Activated CD4-positive, alpha-beta memory T cell treated with anti-CD3 and anti-CD28 coated beads for 36 hours (primary cell): ENCODE results near the gene EPHB1. TPM values are rescaled to one million over a fixed set of nuclear protein-coding genes. Genes with fewer than 3 reads are reported as not detected.

Experiments
- CTCF ChIA-PET: fragments of 350-600 bp; sonication (Branson Sonifier 250); formaldehyde crosslinking; loops from one replicate; lab custom pipeline; 2021; ENCODE audit warnings: antibody characterized with exemption, inconsistent platforms; lab: Charles Lee
- POLR2A ChIA-PET: fragments of 350-600 bp; sonication (Branson Sonifier 250); formaldehyde crosslinking; loops from one replicate; lab custom pipeline; 2021; ENCODE audit warnings: antibody characterized with exemption; lab: Charles Lee
- DNase-seq: peaks from one replicate; pipeline ENCODE4 v3.0.0-alpha.2; 2020
- H3K27ac Mint-ChIP-seq: one replicate; pipeline ENCODE4 v1.8.0; 2021; ENCODE audit warnings: mixed read lengths
- H3K27me3 Mint-ChIP-seq: one replicate; pipeline ENCODE4 v1.8.0; 2021; ENCODE audit warnings: mixed read lengths
- H3K36me3 Mint-ChIP-seq: one replicate; pipeline ENCODE4 v1.8.0; 2021; ENCODE audit warnings: mixed read lengths
- H3K4me1 Mint-ChIP-seq: one replicate; pipeline ENCODE4 v1.8.0; 2021; ENCODE audit warnings: low read depth, mixed read lengths
- H3K4me3 Mint-ChIP-seq: one replicate; pipeline ENCODE4 v1.8.0; 2021; ENCODE audit warnings: mild to moderate bottlenecking, mixed read lengths
- H3K9me3 Mint-ChIP-seq: one replicate; pipeline ENCODE4 v1.8.0; 2021; ENCODE audit warnings: mixed read lengths
- intact Hi-C: fragments of 100-400 bp; cut with micrococcal nuclease; formaldehyde crosslinking; loops from one replicate; pipeline ENCODE4 v1.15.1; 2023
- total RNA-seq, 2 experiments: library from RNA; stranded (reverse); gene quantifications; one replicate each; pipeline ENCODE4 v1.2.3, GENCODE V29; 2021

Gene EPHB1
- total RNA-seq, 2 experiments from 2014 or later, result 1.3 TPM

DNA sequence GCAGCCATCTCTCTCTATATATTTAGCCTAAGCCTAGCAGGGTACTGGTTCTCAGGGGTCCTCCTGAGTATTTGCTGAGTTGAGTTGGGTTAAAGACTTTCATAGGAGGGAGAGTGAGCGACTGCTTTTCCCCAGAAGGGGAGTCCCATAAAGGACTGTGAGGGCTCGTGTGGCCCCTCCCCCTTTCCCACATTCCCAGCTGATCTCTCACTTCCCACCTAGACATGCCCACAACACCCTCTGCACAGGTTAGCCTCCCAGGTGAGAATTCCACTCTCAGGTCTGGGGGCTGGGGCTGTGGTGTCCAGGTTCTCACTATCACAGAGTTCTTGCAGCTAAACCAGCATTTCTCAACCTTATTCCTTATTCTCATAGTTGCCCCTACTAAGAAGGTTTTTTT, 15.8 kb downstream of the EPHB1 start:
- H3K4me3 Mint-ChIP-seq, result no peak overlapping the region
- H3K27me3 Mint-ChIP-seq, result peaks cover 2% of the 10 kb centered on the region
- no peaks in the 10 kb centered on the region for H3K9me3 Mint-ChIP-seq
- H3K4me1 Mint-ChIP-seq, result peaks cover 20% of the 10 kb centered on the region
- no peak for DNase-seq
- H3K36me3 Mint-ChIP-seq, result no peaks in the 10 kb centered on the region
- ChIA-PET POLR2A (no interaction called here), CTCF (interaction anchor here (3.8 kb wide), 1 partner anchor 16 kb away, joined by 11 read pairs; the partner anchor contains the start of gene EPHB1)
- intact Hi-C loops, result no loop called here
- H3K27ac Mint-ChIP-seq, result no peak overlapping the region

DNA sequence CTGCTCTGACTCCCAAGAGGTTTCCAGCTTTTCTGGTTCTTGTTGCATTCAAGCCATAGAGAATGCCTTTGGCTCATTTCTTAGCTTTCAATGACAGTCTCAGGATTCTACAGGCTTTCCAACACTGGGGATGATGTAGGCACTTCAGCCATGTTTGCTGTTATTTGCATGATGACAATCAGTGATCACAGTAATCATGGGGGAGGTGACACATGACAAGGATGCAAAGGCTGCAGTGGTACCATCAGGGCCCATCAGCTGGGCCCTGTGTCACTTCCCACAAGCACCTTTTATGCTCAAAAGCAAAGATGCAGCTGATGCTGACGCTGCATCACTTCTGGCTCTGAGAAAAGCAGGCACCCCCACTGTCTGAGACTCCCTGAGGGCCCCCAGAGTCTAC, 18.6 kb downstream of the EPHB1 start:
- intact Hi-C loops, result no loop called here
- ChIA-PET CTCF (no interaction called here), POLR2A (interaction anchor here (0.6 kb wide), 1 partner anchor 11 kb away, joined by 3 read pairs; no protein-coding TSS in a partner anchor)
- no peak for DNase-seq
- Mint-ChIP-seq H3K4me1 (peaks cover 15% of the 10 kb centered on the region), H3K4me3 (no peak overlapping the region), H3K27ac (no peak overlapping the region), H3K9me3 (no peaks in the 10 kb centered on the region), H3K36me3 (no peaks in the 10 kb centered on the region), H3K27me3 (peaks cover 1% of the 10 kb centered on the region)

DNA sequence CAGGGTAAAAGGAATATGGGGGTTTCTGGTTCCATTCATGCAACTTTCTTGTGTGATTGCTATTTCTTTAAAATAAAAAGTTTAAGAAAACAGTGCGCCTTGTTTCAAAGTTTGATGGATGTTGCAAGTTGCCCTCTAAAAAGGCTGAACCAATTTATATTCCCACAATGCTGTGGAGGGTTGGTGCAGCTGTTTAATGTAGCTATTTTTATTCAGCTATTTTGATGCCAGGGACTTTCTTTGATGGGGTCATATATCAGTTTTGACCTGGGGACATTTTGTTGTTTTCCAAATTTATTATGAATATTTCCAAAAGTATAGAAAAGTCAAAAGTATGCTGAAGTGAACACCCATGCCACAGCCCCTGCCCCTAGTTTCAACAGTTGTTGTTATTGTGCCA, 20.5 kb downstream of the EPHB1 start:
- Mint-ChIP-seq H3K27ac (no peak overlapping the region), H3K9me3 (no peaks in the 10 kb centered on the region), H3K4me1 (no peaks in the 10 kb centered on the region), H3K27me3 (peaks cover 1% of the 10 kb centered on the region), H3K36me3 (no peaks in the 10 kb centered on the region), H3K4me3 (no peak overlapping the region)
- ChIA-PET CTCF (interaction anchor here (1.8 kb wide), 1 partner anchor 21 kb away, joined by 7 read pairs; the partner anchor contains the start of gene EPHB1), POLR2A (no interaction called here)
- DNase-seq, result no peak
- intact Hi-C loops, result no loop called here

DNA sequence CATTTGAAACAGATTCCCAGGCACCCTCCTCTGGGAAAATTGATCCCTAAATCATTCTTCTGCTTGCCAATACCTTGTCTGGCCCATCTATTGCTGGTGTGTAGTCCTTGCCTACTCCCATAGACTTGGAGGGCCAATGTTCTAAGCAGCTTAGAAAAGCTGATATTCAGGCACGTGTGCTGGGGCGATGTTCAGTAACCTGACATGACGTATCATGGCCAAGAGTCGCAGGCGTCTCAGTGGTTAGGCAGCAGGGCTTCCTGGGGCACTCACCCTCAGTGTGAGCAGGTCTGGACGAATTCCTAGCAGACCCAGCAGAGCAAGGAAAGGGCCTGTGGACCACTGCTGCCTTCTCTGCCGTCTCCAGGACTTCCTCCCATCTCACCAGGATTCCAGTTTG, 21.6 kb downstream of the EPHB1 start:
- Mint-ChIP-seq H3K9me3 (no peaks in the 10 kb centered on the region), H3K4me3 (no peak overlapping the region), H3K27ac (no peak overlapping the region), H3K27me3 (peaks cover 1% of the 10 kb centered on the region), H3K36me3 (no peaks in the 10 kb centered on the region), H3K4me1 (no peaks in the 10 kb centered on the region)
- POLR2A ChIA-PET, result no interaction called here
- CTCF ChIA-PET, result no interaction called here
- intact Hi-C loops, result no loop called here
- DNase-seq, result no peak

DNA sequence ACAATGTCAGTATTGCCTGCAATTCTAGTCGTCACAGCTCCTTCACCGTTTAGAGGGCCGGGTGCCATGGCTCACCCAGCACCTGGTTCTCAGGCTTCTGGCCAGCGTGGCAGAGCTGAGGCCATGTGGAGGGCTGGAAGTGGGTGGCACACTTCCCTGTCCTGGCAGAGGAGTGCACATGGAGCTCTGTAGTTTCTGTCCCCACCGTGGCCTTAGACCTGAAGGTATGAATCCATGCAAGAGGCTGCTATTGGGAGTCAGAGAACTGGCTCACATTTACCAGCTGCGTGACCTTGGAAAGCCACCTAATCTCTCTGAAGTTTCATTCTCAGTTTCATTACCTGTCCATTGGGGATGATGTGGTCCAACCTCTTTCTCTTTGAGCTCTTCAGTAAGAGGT, 22.2 kb downstream of the EPHB1 start:
- no peak for DNase-seq
- H3K27me3 Mint-ChIP-seq, result peaks cover 1% of the 10 kb centered on the region
- no peaks in the 10 kb centered on the region for H3K36me3 Mint-ChIP-seq
- no peak overlapping the region for H3K27ac Mint-ChIP-seq
- ChIA-PET POLR2A (no interaction called here), CTCF (no interaction called here)
- H3K4me1 Mint-ChIP-seq, result no peaks in the 10 kb centered on the region
- no peak overlapping the region for H3K4me3 Mint-ChIP-seq
- intact Hi-C loops, result no loop called here
- H3K9me3 Mint-ChIP-seq, result no peaks in the 10 kb centered on the region

DNA sequence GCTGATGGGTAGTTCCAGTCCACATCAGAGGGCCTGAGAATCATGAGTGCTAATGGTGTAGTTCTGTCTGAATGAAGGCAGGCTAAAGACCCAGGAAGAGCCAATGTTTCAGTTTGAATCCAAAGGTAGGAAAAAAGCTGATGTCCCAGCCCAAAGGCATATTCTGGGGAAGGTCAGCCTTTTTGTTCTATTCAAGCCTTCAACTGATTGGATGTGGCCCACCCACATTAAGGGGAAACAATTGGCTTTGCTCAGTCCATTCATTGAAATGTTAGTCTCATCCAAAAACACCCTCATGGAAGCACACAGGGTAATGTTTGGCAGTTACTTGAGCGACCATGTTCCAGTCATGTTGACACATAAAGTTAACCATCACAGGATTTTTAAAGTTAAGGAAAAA, 25.9 kb downstream of the EPHB1 start:
- H3K27ac Mint-ChIP-seq, result no peak overlapping the region

DNA sequence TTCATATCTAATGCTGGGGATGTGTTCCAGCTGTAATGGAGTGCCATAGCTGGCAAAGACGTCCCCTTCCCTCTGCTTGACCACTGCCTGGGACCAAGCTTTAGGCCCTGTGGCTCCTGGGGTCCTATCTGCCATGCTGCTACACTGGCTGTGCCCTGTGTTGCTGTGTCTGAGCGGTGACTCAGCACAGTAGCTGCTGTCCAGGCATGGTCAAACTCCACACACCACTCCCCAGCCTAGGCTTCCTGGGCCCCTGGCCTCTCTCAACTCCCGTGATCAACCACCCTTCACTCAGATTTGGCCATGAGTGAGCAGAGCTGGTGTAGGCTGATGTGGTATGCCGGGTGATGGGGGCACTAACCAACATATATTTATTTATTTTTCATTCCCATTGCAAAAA, 27.0 kb downstream of the EPHB1 start:
- no peaks in the 10 kb centered on the region for H3K9me3 Mint-ChIP-seq
- no peaks in the 10 kb centered on the region for H3K4me1 Mint-ChIP-seq
- H3K4me3 Mint-ChIP-seq, result no peak overlapping the region
- no peak for DNase-seq
- H3K36me3 Mint-ChIP-seq, result no peaks in the 10 kb centered on the region
- intact Hi-C loops, result no loop called here
- ChIA-PET POLR2A (no interaction called here), CTCF (no interaction called here)
- H3K27me3 Mint-ChIP-seq, result no peaks in the 10 kb centered on the region
- no peak overlapping the region for H3K27ac Mint-ChIP-seq

More for the DNA sequence above, 25.9 kb downstream of the EPHB1 start:
- ChIA-PET CTCF (no interaction called here), POLR2A (no interaction called here)
- H3K9me3 Mint-ChIP-seq, result no peaks in the 10 kb centered on the region
- H3K4me3 Mint-ChIP-seq, result no peak overlapping the region
- H3K36me3 Mint-ChIP-seq, result no peaks in the 10 kb centered on the region
- H3K27me3 Mint-ChIP-seq, result peaks cover 1% of the 10 kb centered on the region
- H3K4me1 Mint-ChIP-seq, result no peaks in the 10 kb centered on the region
- no peak for DNase-seq
- intact Hi-C loops, result no loop called here

DNA sequence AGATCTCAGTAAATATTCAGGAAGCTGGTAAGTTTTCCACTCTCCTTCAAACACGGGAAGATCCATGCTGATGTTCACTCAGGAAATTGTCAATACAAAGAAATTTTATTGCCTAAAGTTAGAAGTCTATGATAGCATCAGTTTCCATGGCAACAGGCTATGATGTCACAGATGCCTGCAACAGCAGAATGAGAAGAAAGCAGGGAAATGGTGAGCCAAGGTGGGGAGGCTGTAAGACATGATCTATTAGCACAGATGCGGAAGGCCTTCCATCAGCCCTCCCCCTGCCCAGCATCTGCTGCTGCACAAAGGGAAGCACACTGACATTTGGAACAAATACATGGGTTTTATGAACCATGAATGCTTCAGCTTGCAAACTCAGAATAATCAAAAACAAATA, 28.6 kb downstream of the EPHB1 start:
- POLR2A ChIA-PET, result no interaction called here
- no peak for DNase-seq
- Mint-ChIP-seq H3K27ac (no peak overlapping the region), H3K9me3 (no peaks in the 10 kb centered on the region), H3K27me3 (no peaks in the 10 kb centered on the region), H3K4me1 (no peaks in the 10 kb centered on the region), H3K36me3 (no peaks in the 10 kb centered on the region), H3K4me3 (no peak overlapping the region)
- intact Hi-C loops, result no loop called here
- CTCF ChIA-PET, result no interaction called here

DNA sequence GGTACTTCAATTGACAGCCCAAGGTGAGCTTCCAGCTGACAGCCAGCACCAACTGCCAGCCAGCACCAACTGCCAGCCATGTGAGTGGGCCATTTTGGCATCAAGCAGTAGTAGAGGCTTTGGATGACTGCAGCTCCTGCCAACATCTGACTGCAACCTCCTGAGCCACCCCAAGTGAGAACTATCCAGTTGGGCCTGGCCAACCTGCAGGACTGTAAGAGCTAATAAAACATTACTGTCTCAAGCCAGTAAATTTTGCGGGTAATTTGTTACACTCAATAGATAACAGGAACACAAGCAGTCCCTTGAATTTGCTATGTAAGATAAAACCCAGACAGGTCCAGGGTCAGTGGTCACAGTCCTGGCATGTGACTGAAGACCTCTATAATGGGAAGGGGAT, 29.7 kb downstream of the EPHB1 start:
- no peak overlapping the region for H3K27ac Mint-ChIP-seq
- POLR2A ChIA-PET, result interaction anchor here (1.0 kb wide), 1 partner anchor 11 kb away, joined by 3 read pairs; no protein-coding TSS in a partner anchor

DNA sequence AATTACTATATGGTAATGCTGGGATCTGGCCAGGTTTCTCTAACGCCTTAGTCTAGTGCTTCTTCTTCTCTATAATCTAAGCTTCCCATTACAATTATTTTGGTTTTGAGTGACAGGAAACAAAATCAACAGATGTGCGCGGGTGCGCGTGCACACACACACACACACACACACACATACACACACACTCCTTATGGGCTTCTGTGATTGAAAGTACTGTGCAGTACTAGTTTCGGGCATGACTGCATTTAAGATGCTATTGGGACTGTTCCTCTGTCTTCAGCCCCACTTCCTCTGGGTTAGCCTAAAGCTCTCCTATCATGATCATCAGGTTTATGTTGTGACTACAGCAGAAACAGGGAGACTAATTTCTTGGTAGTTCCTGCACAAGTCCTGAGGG, 32.2 kb downstream of the EPHB1 start:
- DNase-seq, result no peak
- POLR2A ChIA-PET, result no interaction called here
- Mint-ChIP-seq H3K9me3 (no peaks in the 10 kb centered on the region), H3K4me3 (no peak overlapping the region), H3K27me3 (no peaks in the 10 kb centered on the region), H3K4me1 (no peaks in the 10 kb centered on the region), H3K27ac (no peak overlapping the region), H3K36me3 (no peaks in the 10 kb centered on the region)
- intact Hi-C loops, result no loop called here
- CTCF ChIA-PET, result no interaction called here

More for the DNA sequence above, 29.7 kb downstream of the EPHB1 start:
- intact Hi-C loops, result no loop called here
- DNase-seq, result no peak
- Mint-ChIP-seq H3K27me3 (no peaks in the 10 kb centered on the region), H3K36me3 (no peaks in the 10 kb centered on the region), H3K4me3 (no peak overlapping the region), H3K4me1 (no peaks in the 10 kb centered on the region), H3K9me3 (no peaks in the 10 kb centered on the region)
- CTCF ChIA-PET, result interaction anchor here (0.7 kb wide), 1 partner anchor 30 kb away, joined by 3 read pairs; the partner anchor contains the start of gene EPHB1

DNA sequence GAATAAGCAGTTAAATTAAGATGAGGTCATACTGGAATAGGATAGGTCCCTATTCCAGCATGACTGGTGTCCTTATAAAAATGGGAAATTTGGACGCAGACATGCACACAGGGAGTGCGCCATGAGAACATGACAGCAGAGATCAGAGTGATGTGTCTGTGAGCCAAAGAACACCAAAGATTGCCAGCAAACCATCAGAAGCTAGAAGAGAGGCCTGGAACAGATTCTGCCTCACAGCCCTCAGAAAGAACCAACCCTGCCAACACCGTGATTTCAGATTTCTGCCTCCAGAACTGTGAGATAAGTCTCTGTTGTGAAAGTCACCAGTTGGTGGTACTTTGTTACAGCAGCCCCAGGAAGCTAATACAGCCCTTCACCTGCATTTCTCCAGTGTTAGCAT, 34.7 kb downstream of the EPHB1 start:
- H3K9me3 Mint-ChIP-seq, result no peaks in the 10 kb centered on the region
- CTCF ChIA-PET, result no interaction called here
- no peak for DNase-seq
- peaks cover 2% of the 10 kb centered on the region for H3K27me3 Mint-ChIP-seq
- POLR2A ChIA-PET, result no interaction called here
- H3K27ac Mint-ChIP-seq, result no peak overlapping the region
- H3K36me3 Mint-ChIP-seq, result no peaks in the 10 kb centered on the region
- H3K4me3 Mint-ChIP-seq, result no peak overlapping the region
- intact Hi-C loops, result no loop called here
- H3K4me1 Mint-ChIP-seq, result no peaks in the 10 kb centered on the region

DNA sequence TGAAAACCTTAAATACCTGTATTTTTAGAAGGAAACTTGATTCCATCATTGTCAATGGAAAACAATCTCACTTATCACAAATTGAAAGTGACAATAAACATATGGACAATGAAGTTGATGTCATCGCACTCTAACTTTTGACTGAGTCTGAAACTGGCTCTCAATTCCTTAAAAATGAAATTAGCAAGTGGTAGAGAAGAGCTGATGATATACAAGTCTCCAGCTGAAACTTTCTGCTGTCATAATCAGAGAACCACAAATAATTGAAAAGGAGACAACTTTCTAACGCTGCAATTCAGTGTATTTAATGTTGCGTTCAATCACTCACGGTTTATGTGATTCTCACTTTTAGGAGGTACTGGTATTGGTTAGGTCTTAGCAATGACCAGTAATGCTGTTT, 37.5 kb downstream of the EPHB1 start:
- ChIA-PET POLR2A (no interaction called here), CTCF (no interaction called here)
- H3K9me3 Mint-ChIP-seq, result no peaks in the 10 kb centered on the region
- no peaks in the 10 kb centered on the region for H3K36me3 Mint-ChIP-seq
- H3K27ac Mint-ChIP-seq, result no peak overlapping the region
- DNase-seq, result no peak
- peaks cover 2% of the 10 kb centered on the region for H3K27me3 Mint-ChIP-seq
- H3K4me3 Mint-ChIP-seq, result no peak overlapping the region
- no peaks in the 10 kb centered on the region for H3K4me1 Mint-ChIP-seq
- intact Hi-C loops, result no loop called here

DNA sequence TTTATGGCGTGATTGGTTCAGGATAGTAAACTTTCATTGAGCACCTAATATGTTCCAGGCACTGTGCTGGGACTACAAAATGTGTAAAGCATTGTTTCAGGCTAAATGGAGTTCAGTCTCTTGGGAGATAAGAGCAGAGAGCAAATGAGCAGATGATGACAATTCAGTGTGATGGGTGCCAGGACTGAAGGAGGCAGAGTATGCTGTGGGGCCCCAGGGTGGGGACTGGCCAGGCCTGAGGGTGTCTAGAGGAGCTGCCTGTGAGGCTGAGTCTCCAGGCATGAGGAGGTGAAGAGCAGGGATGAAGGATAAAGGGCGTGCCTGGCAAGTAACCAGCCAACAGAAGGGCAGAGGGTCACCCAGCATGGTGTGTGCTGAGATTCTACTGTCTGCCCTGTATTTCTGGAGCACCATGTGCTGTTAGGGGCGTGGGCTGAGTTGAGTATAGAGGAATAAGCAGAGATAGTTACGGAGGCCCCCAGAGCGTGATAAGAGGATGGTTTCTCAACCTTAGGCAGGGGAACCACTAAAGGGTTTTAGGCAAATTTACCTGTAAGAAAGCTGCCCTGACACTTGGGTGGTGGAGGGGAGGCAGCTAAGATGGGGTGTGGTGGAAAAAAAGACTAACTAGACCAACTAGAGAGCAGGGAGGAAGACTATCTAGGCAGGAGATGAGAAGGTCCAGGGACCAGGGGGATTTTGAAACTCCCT, 38.5 kb downstream of the EPHB1 start:
- peaks cover 2% of the 10 kb centered on the region for H3K27me3 Mint-ChIP-seq
- DNase-seq, result no peak
- no peaks in the 10 kb centered on the region for H3K36me3 Mint-ChIP-seq
- POLR2A ChIA-PET, result no interaction called here
- intact Hi-C loops, result no loop called here
- no peaks in the 10 kb centered on the region for H3K4me1 Mint-ChIP-seq
- CTCF ChIA-PET, result no interaction called here
- no peak overlapping the region for H3K27ac Mint-ChIP-seq
- no peak overlapping the region for H3K4me3 Mint-ChIP-seq
- H3K9me3 Mint-ChIP-seq, result no peaks in the 10 kb centered on the region
